HG02970 (cell line): Measurements from ENCODE around the gene CKAP4.

ENCODE experiments used
- ATAC-seq: cut with Tn5 transposase; IDR thresholded peaks from one replicate; pipeline ENCODE4 v1.9.1; 2021; ENCODE audit warnings: mild to moderate bottlenecking, moderate library complexity, moderate number of reproducible peaks; ENCODE audit not compliant: unreplicated experiment, low FRiP score

The CKAP4 gene

GRCh38 chr12:106205208-106206069 lies 42.4 kb downstream of the CKAP4 start:
- no peak for ATAC-seq

GRCh38 chr12:106204312-106204711 lies 43.5 kb downstream of the CKAP4 start:
- ATAC-seq, result no peak

- ATAC-seq, result no peak
Observed at GRCh38 chr12:106197906-106198623, 49.8 kb downstream of the CKAP4 start.

GRCh38 chr12:106195621-106196027 lies 52.2 kb downstream of the CKAP4 start:
- no peak for ATAC-seq

- ATAC-seq, result no peak
Observed at GRCh38 chr12:106194351-106194750, 53.5 kb downstream of the CKAP4 start.

GRCh38 chr12:106193394-106194215 lies 54.2 kb downstream of the CKAP4 start:
- ATAC-seq, result no peak

- no peak for ATAC-seq
Observed at GRCh38 chr12:106192659-106193393, 55.0 kb downstream of the CKAP4 start.

- no peak for ATAC-seq
Observed at GRCh38 chr12:106190581-106190980, 57.2 kb downstream of the CKAP4 start.

- ATAC-seq, result no peak
Observed at GRCh38 chr12:106189341-106189740, 58.5 kb downstream of the CKAP4 start.

GRCh38 chr12:106188256-106188655 lies 59.6 kb downstream of the CKAP4 start:
- ATAC-seq, result no peak
